K562 (cell line): ENCODE data around the gene GNGT2. TPM values are rescaled to one million over a fixed set of nuclear protein-coding genes. Genes with fewer than 3 reads are reported as not detected.
A peak's percentile ranks its signal among the peaks of the same experiment; 100 is the strongest.

Source experiments
- ATAC-seq: fragments of 200-7000 bp; cut with Tn5 transposase; 3 replicates; pipeline ENCODE4 v1.9.1; 2020; ENCODE audit warnings: moderate library complexity
- BruUV-seq: library from RNA; stranded (reverse); fragments of 400-500 nt; replicated peaks from 2 replicates; lab custom pipeline; 2021; lab: Mats Ljungman, UMichigan
- CTCF ChIA-PET: fragments of 300-600 bp; formaldehyde crosslinking; extraction: SDS; loops from one replicate; lab custom pipeline; 2021; ENCODE audit warnings: low intra/inter-chr PET ratio; lab: Yijun Ruan, JAX
- POLR2A ChIA-PET: fragments of 300-600, 350-650 bp; sonication (Branson Sonifier 250); formaldehyde crosslinking; extraction: SDS; loops from one replicate; lab custom pipeline; 2021; ENCODE audit warnings: antibody characterized with exemption, inconsistent platforms; lab: Yijun Ruan, JAX
- DNase-seq, 4 experiments: peaks; one replicate each; pipeline versions ENCODE4 v3.0.0 to v3.0.0-alpha.2; 2011 to 2018; ENCODE audit warnings: low spot score in 3 of 4, mixed read lengths in 3 of 4; ENCODE audit errors: extremely low read depth in 1 of 4
- FAIRE-seq: peaks from 2 replicates; lab custom pipeline; 2011; peaks lifted over from hg19 to GRCh38; lab: Jason Lieb, UNC
- H2AFZ ChIP-seq: 2 replicates; pipeline ENCODE4 v1.6.0; 2011; ENCODE audit warnings: low read depth, low read length, control low read depth, inconsistent platforms
- H3K27ac ChIP-seq: fragments of 200-600 bp; 3 replicates; pipeline ENCODE4 v1.8.0; 2011; ENCODE audit warnings: low read depth, mild to moderate bottlenecking, control low read depth, inconsistent platforms, low read length, moderate library complexity, mixed read lengths; ENCODE audit errors: extremely low read depth
- H3K27me3 ChIP-seq, 2 experiments: fragments of 300-600 bp in 1 of 2; 2 replicates in 1 of 2; 3 replicates in 1 of 2; pipeline versions ENCODE4 v1.6.0 to v1.8.0; 2011; ENCODE audit warnings: inconsistent platforms in 2 of 2, low read length in 2 of 2, mild to moderate bottlenecking in 1 of 2, mixed read lengths in 1 of 2, moderate library complexity in 1 of 2; ENCODE audit not compliant: control insufficient read depth in 2 of 2, insufficient read depth in 2 of 2
- H3K36me3 ChIP-seq: fragments of 300-600 bp; 3 replicates; pipeline ENCODE4 v1.8.0; 2011; ENCODE audit warnings: mild to moderate bottlenecking, low read length, inconsistent platforms; ENCODE audit not compliant: control insufficient read depth, insufficient read depth
- H3K4me1 ChIP-seq, 2 experiments: fragments of 200-600 bp in 1 of 2; replicated peaks in 1 of 2; 2 replicates in 1 of 2; 3 replicates in 1 of 2; pipeline versions ENCODE4 v1.5.1 to v1.8.0; 2011; ENCODE audit warnings: inconsistent platforms in 2 of 2, low read length in 2 of 2, mild to moderate bottlenecking in 1 of 2, mixed read lengths in 1 of 2, moderate library complexity in 1 of 2; ENCODE audit not compliant: control insufficient read depth in 2 of 2, insufficient read depth in 2 of 2
- H3K4me2 ChIP-seq: 2 replicates; pipeline ENCODE4 v1.6.1; 2011; ENCODE audit warnings: low read length, control low read depth, inconsistent platforms, mixed read lengths; ENCODE audit not compliant: insufficient read depth
- H3K4me3 ChIP-seq: fragments of 200-600 bp; sonication (generic), shearing (Covaris generic); 2 replicates; pipeline ENCODE4 v1.5.1; 2016; ENCODE audit warnings: control low read depth, inconsistent platforms
- H3K79me2 ChIP-seq: fragments of 200-600 bp; 3 replicates; pipeline ENCODE4 v1.8.0; 2011; ENCODE audit warnings: low read length, inconsistent platforms; ENCODE audit not compliant: control insufficient read depth, insufficient read depth
- H3K9ac ChIP-seq, 2 experiments: 2 replicates each; pipeline versions ENCODE4 v1.6.0 to v1.6.1; 2011; ENCODE audit warnings: low read depth in 2 of 2, low read length in 2 of 2, control low read depth in 1 of 2, inconsistent platforms in 1 of 2, mild to moderate bottlenecking in 1 of 2, mixed read lengths in 1 of 2; ENCODE audit not compliant: insufficient read depth in 1 of 2
- H3K9me1 ChIP-seq: one replicate; pipeline ENCODE4 v1.6.0; 2011; ENCODE audit warnings: inconsistent platforms, mild to moderate bottlenecking, low read length, moderate library complexity; ENCODE audit not compliant: control insufficient read depth, insufficient read depth
- H3K9me3 ChIP-seq: replicated peaks from 2 replicates; pipeline ENCODE4 v1.5.1; 2011; ENCODE audit warnings: low read depth, low read length, inconsistent platforms; ENCODE audit not compliant: control insufficient read depth, insufficient read depth
- H4K20me1 ChIP-seq: replicated peaks from 2 replicates; pipeline ENCODE4 v1.6.1; 2011; ENCODE audit warnings: low read length, inconsistent platforms, mixed read lengths; ENCODE audit not compliant: control insufficient read depth, insufficient read depth
- BACH1 ChIP-seq: fragments of 200-800 bp; sonication (Bioruptor generic); IDR thresholded peaks from 2 replicates; pipeline ENCODE4 v1.6.1; 2016; ENCODE audit warnings: missing genetic modification characterization, missing compliant biosample characterization
- BHLHE40 ChIP-seq: IDR thresholded peaks from 2 replicates; pipeline ENCODE4 v1.6.1; 2011; ENCODE audit warnings: low read length, improper control_type of control experiment
- BMI1 ChIP-seq: fragments of 150-350 bp; IDR thresholded peaks from 2 replicates; pipeline ENCODE4 v1.6.1; 2014; ENCODE audit warnings: low read length
- BRCA1 ChIP-seq, 2 experiments: fragments of 450-650 bp in 1 of 2; sonication (generic) in 1 of 2; formaldehyde crosslinking in 1 of 2; IDR thresholded peaks; 2 replicates each; pipeline versions ENCODE4 v1.5.0 to v1.6.1; 2017 to 2020; ENCODE audit warnings: mild to moderate bottlenecking in 1 of 2, missing genetic modification reagents in 1 of 2
- CREBBP ChIP-seq: IDR thresholded peaks from one replicate; pipeline ENCODE4 v1.6.1; 2012; ENCODE audit warnings: low read depth, mild to moderate bottlenecking, control low read depth, inconsistent platforms, low read length
- ELF2 ChIP-seq: fragments of 250-450 bp; sonication (Bioruptor Pico); IDR thresholded peaks from 2 replicates; pipeline ENCODE4 v1.5.0; 2021; ENCODE audit warnings: mild to moderate bottlenecking
- IFI16 ChIP-seq: fragments of 250-450 bp; sonication (Bioruptor Pico); IDR thresholded peaks from 2 replicates; pipeline ENCODE4 v2.1.2; 2022; ENCODE audit warnings: mild to moderate bottlenecking, inconsistent platforms
- JUN ChIP-seq, 2 experiments: sonication (generic) in 1 of 2; formaldehyde crosslinking in 1 of 2; IDR thresholded peaks; 2 replicates each; pipeline versions ENCODE4 v1.6.1 to v1.8.0; 2012 to 2022; ENCODE audit warnings: borderline replicate concordance in 2 of 2, mild to moderate bottlenecking in 2 of 2, improper control_type of control experiment in 1 of 2, low read depth in 1 of 2, low read length in 1 of 2, missing genetic modification reagents in 1 of 2
- KLF6 ChIP-seq: fragments of 250-450 bp; sonication (Bioruptor Pico); IDR thresholded peaks from 2 replicates; pipeline ENCODE4 v1.4.0; 2020; ENCODE audit warnings: mild to moderate bottlenecking, moderate library complexity, borderline replicate concordance
- MEIS2 ChIP-seq: fragments of 450-650 bp; IDR thresholded peaks from 2 replicates; pipeline ENCODE4 v1.6.1; 2014; ENCODE audit warnings: mild to moderate bottlenecking; ENCODE audit not compliant: partially characterized antibody
- NUFIP1 ChIP-seq: fragments of 450-650 bp; IDR thresholded peaks from 2 replicates; pipeline ENCODE4 v1.6.1; 2018; ENCODE audit not compliant: partially characterized antibody
- PTRF ChIP-seq: fragments of 450-650 bp; IDR thresholded peaks from 2 replicates; pipeline ENCODE4 v1.6.1; 2016; ENCODE audit warnings: mild to moderate bottlenecking, missing genetic modification characterization, missing compliant biosample characterization
- SP1 ChIP-seq: sonication (generic); formaldehyde crosslinking; IDR thresholded peaks from 2 replicates; pipeline ENCODE4 v1.8.1; 2022; ENCODE audit warnings: mild to moderate bottlenecking, missing genetic modification reagents
- TEAD2 ChIP-seq: fragments of 450-650 bp; IDR thresholded peaks from 2 replicates; pipeline ENCODE4 v1.6.1; 2016; ENCODE audit warnings: missing genetic modification characterization, control low read depth, missing compliant biosample characterization
- TEAD4 ChIP-seq, 2 experiments: sonication (generic) in 1 of 2; formaldehyde crosslinking in 1 of 2; IDR thresholded peaks; 2 replicates each; pipeline versions ENCODE4 v1.6.1 to v1.8.0; 2012 to 2022; ENCODE audit warnings: borderline replicate concordance in 1 of 2, inconsistent platforms in 1 of 2, low read length in 1 of 2, mild to moderate bottlenecking in 1 of 2, missing genetic modification reagents in 1 of 2
- ZBTB1 ChIP-seq: sonication (generic); formaldehyde crosslinking; IDR thresholded peaks from 2 replicates; pipeline ENCODE4 v1.8.1; 2023; ENCODE audit warnings: missing genetic modification reagents, low read depth, mild to moderate bottlenecking, borderline replicate concordance
- ZKSCAN1 ChIP-seq: fragments of 150-350 bp; IDR thresholded peaks from 2 replicates; pipeline ENCODE4 v1.6.1; 2016; ENCODE audit warnings: low read depth, low read length
- ZKSCAN8 ChIP-seq: fragments of 200-800 bp; sonication (Bioruptor generic); IDR thresholded peaks from 2 replicates; pipeline ENCODE4 v1.6.1; 2016; ENCODE audit warnings: missing genetic modification characterization, missing compliant biosample characterization
- ZNF24 ChIP-seq: fragments of 450-650 bp; IDR thresholded peaks from 2 replicates; pipeline ENCODE4 v1.6.1; 2016
- ZNF445 ChIP-seq: fragments of 250-450 bp; sonication (Bioruptor Pico); IDR thresholded peaks from 2 replicates; pipeline ENCODE4 v1.4.0; 2020; ENCODE audit warnings: low read depth, mild to moderate bottlenecking, moderate library complexity
- ZNF584 ChIP-seq: fragments of 200-800 bp; sonication (Bioruptor generic); IDR thresholded peaks from 2 replicates; pipeline ENCODE4 v1.6.1; 2016; ENCODE audit warnings: low read depth, mild to moderate bottlenecking, missing genetic modification characterization, missing compliant biosample characterization
- WGBS: fragments of 100-300 bp; shearing (Covaris generic); methylation state at CpG from one replicate; pipeline ENCODE4 v1.1.6; 2016; ENCODE audit warnings: low coverage, mixed read lengths; ENCODE audit not compliant: insufficient coverage; ENCODE audit errors: missing lambda C conversion rate; 5-methylcytosine and 5-hydroxymethylcytosine counted together
- in situ Hi-C: fragments of 300-500 bp; cut with MboI; formaldehyde crosslinking; loops from 4 replicates; pipeline ENCODE4 v1.15.0; 2018; ENCODE audit warnings: inconsistent platforms, mixed read lengths
- intact Hi-C: fragments of 100-400 bp; cut with micrococcal nuclease; formaldehyde crosslinking; loops from 2 replicates; pipeline ENCODE4 v1.14.2; 2022
- polyA plus RNA-seq, 8 experiments: library from polyadenylated mRNA; depleted of rRNA in 4 of 8; stranded (reverse) in 5 of 8; unstranded in 3 of 8; fragments of >200 nt; fragmentation: Nextera tagmentation in 2 of 8; fragmentation: Illumina TruSeq in 1 of 8; extraction: Ambion mirVana in 2 of 8; extraction: Trizol in 1 of 8; gene quantifications; 2 replicates each; pipeline versions ENCODE4 v1.2.1 to v1.2.3, GENCODE V29; 2011 to 2014; ENCODE audit warnings: inconsistent platforms in 1 of 8, missing spikeins in 1 of 8
- total RNA-seq, 7 experiments: library from RNA; depleted of rRNA in 6 of 7; stranded (reverse); fragments of >200 nt in 6 of 7; fragmentation: Illumina TruSeq in 2 of 7; extraction: Trizol in 2 of 7; gene quantifications; 2 replicates each; pipeline versions ENCODE4 v1.2.1 to v1.2.3, GENCODE V29; 2011 to 2021; ENCODE audit warnings: low replicate concordance in 1 of 7

The GNGT2 gene
- total and polyA plus RNA-seq, 9 of the 15 experiments (the other 6 are each of a cell fraction or from before 2014, with no cell fraction given) = not detected

DNA sequence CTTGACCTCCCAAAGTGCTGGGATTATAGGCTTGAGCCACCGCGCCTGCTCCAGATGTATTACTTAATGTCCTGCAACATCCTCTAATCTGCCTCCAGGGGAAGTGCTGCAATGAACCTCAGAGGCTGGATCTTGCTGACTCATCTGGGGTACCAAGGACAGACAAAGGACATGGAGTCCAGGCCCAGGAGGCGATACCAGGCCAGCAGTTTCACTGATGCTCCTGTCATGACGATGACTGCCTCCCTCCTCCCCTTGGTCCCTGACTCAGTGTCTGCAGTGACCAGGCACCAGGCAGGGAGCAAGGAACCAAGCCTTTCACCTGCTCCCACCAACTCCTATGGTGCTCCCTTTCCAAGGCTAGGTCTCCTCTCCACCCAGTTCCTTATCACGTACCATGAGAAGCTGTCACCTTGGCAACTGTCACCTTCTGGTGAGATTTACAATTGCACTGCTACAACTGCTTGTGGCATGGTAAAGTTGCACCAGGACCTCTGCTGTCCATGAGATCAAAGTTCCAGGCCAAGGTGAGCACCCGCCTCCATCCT is 41.8 kb upstream of the GNGT2 start:
- Histone ChIP-seq H3K9me1 (no peaks in the 10 kb centered on the region), H3K4me3 (no peak overlapping the region), H3K4me1 (peaks cover 9 to 10% of the 10 kb centered on the region in 2 experiments; a peak in 4 of 5 replicates), H3K27ac (no peak overlapping the region; the same call in 2 of the 3 replicates), H2AFZ (peak overlapping the region; percentile 30; the same call in 1 of the 2 replicates), H3K9me3 (no peaks in the 10 kb centered on the region), H3K9ac (no peak overlapping the region; a peak in 1 of 4 replicates), H3K79me2 (no peaks in the 10 kb centered on the region), H3K4me2 (peak overlapping the region; percentile 63), H4K20me1 (no peaks in the 10 kb centered on the region), H3K36me3 (no peaks in the 10 kb centered on the region), H3K27me3 (peaks cover 0 to 3% of the 10 kb centered on the region in 2 experiments; a peak in 1 of 5 replicates)
- in situ Hi-C loops = no loop called here
- CTCF ChIA-PET = interaction anchor here (0.6 kb wide), 1 partner anchor 1163 kb away, joined by 3 read pairs; no protein-coding TSS in a partner anchor
- FAIRE-seq (peak; percentile 77), DNase-seq (peak; percentile 55 to 63 (median 58)), ATAC-seq (peak; percentile 76)
- WGBS = 21% methylated on average over 6 of the region's 6 CpGs
- intact Hi-C loops = no loop called here
- no TSS peak for BruUV-seq
- POLR2A ChIA-PET = interaction anchor here (1.9 kb wide), 1 partner anchor 12 kb away, joined by 6 read pairs; no protein-coding TSS in a partner anchor
- no peak for TF ChIP-seq ZNF24
- 0 out of 2 replicates have a peak, but pooled peaks have one; percentile 47 for TF ChIP-seq ZNF584 (CRISPR knock-in tag)
- peak; percentile 61; the same call in 1 of the 2 replicates for TF ChIP-seq BACH1 (tag)
- TF ChIP-seq ZKSCAN8 = no peak
- TF ChIP-seq SP1 = no peak
- no peak for TF ChIP-seq NUFIP1
- TF ChIP-seq IFI16 (CRISPR knock-in tag) = no peak
- no peak for TF ChIP-seq TEAD2 (tag)
- no peak for TF ChIP-seq ZKSCAN1
- TF ChIP-seq MEIS2 = peak; percentile 90
- TF ChIP-seq ZNF445 = no peak
- TF ChIP-seq PTRF (tag) = no peak
- TF ChIP-seq BMI1 = peak; percentile 28; the same call in 1 of the 2 replicates
- peak; percentile 56; the same call in 1 of the 2 replicates for TF ChIP-seq JUN (IDR thresholded peaks at IDR 0.05; ENCODE audit: borderline replicate concordance, low read depth, low read length)
- TF ChIP-seq JUN (CRISPR knock-in tag; IDR thresholded peaks at IDR 0.05; ENCODE audit: borderline replicate concordance) = no peak
- no peak for TF ChIP-seq ZBTB1 (CRISPR knock-in tag)
- no peak for TF ChIP-seq ELF2 (CRISPR knock-in tag)
- TF ChIP-seq BRCA1 (IDR thresholded peaks at IDR 0.05) = no peak
- TF ChIP-seq BRCA1 (CRISPR knock-in tag; IDR thresholded peaks at IDR 0.05) = no peak
- TF ChIP-seq KLF6 = no peak
- TF ChIP-seq BHLHE40 = no peak
- TF ChIP-seq TEAD4 (IDR thresholded peaks at IDR 0.05; ENCODE audit: low read length) = peak; percentile 10; the same call in 1 of the 2 replicates
- TF ChIP-seq TEAD4 (CRISPR knock-in tag; IDR thresholded peaks at IDR 0.05; ENCODE audit: borderline replicate concordance) = no peak
- no peak for TF ChIP-seq CREBBP
